ENCODE data around the gene TPP1. TPM values are rescaled to one million over a fixed set of nuclear protein-coding genes. Genes with fewer than 3 reads are reported as not detected.

TPP1 gene
- total and polyA plus RNA-seq, 9 of the 15 experiments (the other 6 are each of a cell fraction or from before 2014, with no cell fraction given) = 7.5 to 75.8 (median 15.7) TPM

GRCh38 chr11:6612213-6613041 is 6.8 kb downstream of the TPP1 start, which contains the start of gene TAF10 (continued):
- TF ChIP-seq TOE1 (IDR thresholded peaks at IDR 0.05; ENCODE audit: borderline replicate concordance) (peak; percentile 70), TOE1 (CRISPR knock-in tag; IDR thresholded peaks at IDR 0.05; ENCODE audit: borderline replicate concordance, low read depth) (peak; percentile 39; the same call in 1 of the 2 replicates), ZNF436 (CRISPR knock-in tag; IDR thresholded peaks at IDR 0.05) (no peak), CTBP1 (IDR thresholded peaks at IDR 0.05; ENCODE audit: borderline replicate concordance) (peak; percentile 68; the same call in 1 of the 2 replicates), NCOR1 (IDR thresholded peaks at IDR 0.05) (no peak), SRSF1 (IDR thresholded peaks at IDR 0.05; ENCODE audit: low read depth, low read length) (no peak), ZBTB5 (IDR thresholded peaks at IDR 0.05) (no peak), TFAP4 (CRISPR knock-in tag; IDR thresholded peaks at IDR 0.05; ENCODE audit: borderline replicate concordance) (peak; percentile 92), EGR1 (conservative IDR thresholded peaks at IDR 0.05) (peak; percentile 64; the same call in 1 of the 2 replicates), ZNF282 (CRISPR knock-in tag; IDR thresholded peaks at IDR 0.05) (no peak), CCNT2 (IDR thresholded peaks at IDR 0.05; ENCODE audit: borderline replicate concordance, extremely low read depth, insufficient read length, low read depth, low read length) (peak; percentile 82), XRCC3 (IDR thresholded peaks at IDR 0.05) (no peak), RHOXF2B (CRISPR knock-in tag; conservative IDR thresholded peaks at IDR 0.05) (peak; percentile 86; the same call in 1 of the 2 replicates), MEF2D (tag; conservative IDR thresholded peaks at IDR 0.05; ENCODE audit: low read depth) (no peak)
- TF ChIP-seq, protein P1, sequence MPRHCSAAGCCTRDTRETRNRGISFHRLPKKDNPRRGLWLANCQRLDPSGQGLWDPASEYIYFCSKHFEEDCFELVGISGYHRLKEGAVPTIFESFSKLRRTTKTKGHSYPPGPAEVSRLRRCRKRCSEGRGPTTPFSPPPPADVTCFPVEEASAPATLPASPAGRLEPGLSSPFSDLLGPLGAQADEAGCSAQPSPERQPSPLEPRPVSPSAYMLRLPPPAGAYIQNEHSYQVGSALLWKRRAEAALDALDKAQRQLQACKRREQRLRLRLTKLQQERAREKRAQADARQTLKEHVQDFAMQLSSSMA (CRISPR knock-in tag; IDR thresholded peaks at IDR 0.05) = no peak; the same call in 1 of the 2 replicates
- TF ChIP-seq, protein P2, sequence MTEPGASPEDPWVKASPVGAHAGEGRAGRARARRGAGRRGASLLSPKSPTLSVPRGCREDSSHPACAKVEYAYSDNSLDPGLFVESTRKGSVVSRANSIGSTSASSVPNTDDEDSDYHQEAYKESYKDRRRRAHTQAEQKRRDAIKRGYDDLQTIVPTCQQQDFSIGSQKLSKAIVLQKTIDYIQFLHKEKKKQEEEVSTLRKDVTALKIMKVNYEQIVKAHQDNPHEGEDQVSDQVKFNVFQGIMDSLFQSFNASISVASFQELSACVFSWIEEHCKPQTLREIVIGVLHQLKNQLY (CRISPR knock-in tag; conservative IDR thresholded peaks at IDR 0.05) = no peak
- TF ChIP-seq, protein P3, sequence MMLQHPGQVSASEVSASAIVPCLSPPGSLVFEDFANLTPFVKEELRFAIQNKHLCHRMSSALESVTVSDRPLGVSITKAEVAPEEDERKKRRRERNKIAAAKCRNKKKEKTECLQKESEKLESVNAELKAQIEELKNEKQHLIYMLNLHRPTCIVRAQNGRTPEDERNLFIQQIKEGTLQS (IDR thresholded peaks at IDR 0.05) = peak; percentile 97
- TF ChIP-seq, protein P3 (CRISPR knock-in tag; conservative IDR thresholded peaks at IDR 0.05) = no peak; the same call in 1 of the 2 replicates
- TF ChIP-seq, protein P4, sequence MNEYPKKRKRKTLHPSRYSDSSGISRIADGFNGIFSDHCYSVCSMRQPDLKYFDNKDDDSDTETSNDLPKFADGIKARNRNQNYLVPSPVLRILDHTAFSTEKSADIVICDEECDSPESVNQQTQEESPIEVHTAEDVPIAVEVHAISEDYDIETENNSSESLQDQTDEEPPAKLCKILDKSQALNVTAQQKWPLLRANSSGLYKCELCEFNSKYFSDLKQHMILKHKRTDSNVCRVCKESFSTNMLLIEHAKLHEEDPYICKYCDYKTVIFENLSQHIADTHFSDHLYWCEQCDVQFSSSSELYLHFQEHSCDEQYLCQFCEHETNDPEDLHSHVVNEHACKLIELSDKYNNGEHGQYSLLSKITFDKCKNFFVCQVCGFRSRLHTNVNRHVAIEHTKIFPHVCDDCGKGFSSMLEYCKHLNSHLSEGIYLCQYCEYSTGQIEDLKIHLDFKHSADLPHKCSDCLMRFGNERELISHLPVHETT (CRISPR knock-in tag; conservative IDR thresholded peaks at IDR 0.05 in 1 of 2, IDR thresholded peaks at IDR 0.05 in 1 of 2) = peak in 1 of 2 experiments; percentile 91; a peak in 2 of 4 replicates

Measured in K562 (cell line).